Chondrocyte (in vitro differentiated cells): ENCODE results near the gene CFAP90. TPM values are rescaled to one million over a fixed set of nuclear protein-coding genes. Genes with fewer than 3 reads are reported as not detected.

Experiments
- DNase-seq: peaks from one replicate; pipeline ENCODE4 v3.0.0; 2021; ENCODE audit warnings: mixed read lengths, low spot score
- H3K27ac Mint-ChIP-seq: one replicate; pipeline ENCODE4 v1.8.0; 2021; ENCODE audit warnings: mild to moderate bottlenecking, moderate library complexity, mixed read lengths; ENCODE audit not compliant: unreplicated experiment
- H3K27me3 Mint-ChIP-seq: 2 replicates; pipeline ENCODE4 v1.8.0; 2021; ENCODE audit warnings: low read depth, mixed read lengths
- H3K36me3 Mint-ChIP-seq: 2 replicates; pipeline ENCODE4 v1.8.0; 2021; ENCODE audit warnings: low read depth, mixed read lengths
- H3K4me1 Mint-ChIP-seq: 2 replicates; pipeline ENCODE4 v1.8.0; 2021; ENCODE audit warnings: low read depth, mild to moderate bottlenecking, mixed read lengths
- H3K4me3 Mint-ChIP-seq: one replicate; pipeline ENCODE4 v1.8.0; 2021; ENCODE audit warnings: mild to moderate bottlenecking, moderate library complexity, mixed read lengths; ENCODE audit not compliant: unreplicated experiment
- H3K9me3 Mint-ChIP-seq: 2 replicates; pipeline ENCODE4 v1.8.0; 2021; ENCODE audit warnings: low read depth, mixed read lengths
- total RNA-seq: library from RNA; stranded (reverse); gene quantifications from 3 replicates; pipeline ENCODE4 v1.2.1, GENCODE V29; 2021
- TF ChIP-seq, protein P1 (sequence below): fragments of 200-600 bp; sonication (generic); IDR thresholded peaks from 2 replicates; pipeline ENCODE4 v1.5.0; 2021; ENCODE audit warnings: antibody characterized with exemption, mild to moderate bottlenecking, moderate library complexity

Gene CFAP90
- total RNA-seq, 1 donor from 2014 or later: 0.27 TPM

GRCh38 chr5:7878381-7878873, 27.5 kb upstream of the CFAP90 start:
- DNase-seq: no peak
- Mint-ChIP-seq H3K4me1 (peaks cover 16% of the 10 kb centered on the region), H3K27me3 (no peaks in the 10 kb centered on the region), H3K9me3 (no peaks in the 10 kb centered on the region), H3K27ac (no peak overlapping the region), H3K4me3 (no peak overlapping the region), H3K36me3 (peaks cover 37% of the 10 kb centered on the region)
- TF ChIP-seq, protein P1, sequence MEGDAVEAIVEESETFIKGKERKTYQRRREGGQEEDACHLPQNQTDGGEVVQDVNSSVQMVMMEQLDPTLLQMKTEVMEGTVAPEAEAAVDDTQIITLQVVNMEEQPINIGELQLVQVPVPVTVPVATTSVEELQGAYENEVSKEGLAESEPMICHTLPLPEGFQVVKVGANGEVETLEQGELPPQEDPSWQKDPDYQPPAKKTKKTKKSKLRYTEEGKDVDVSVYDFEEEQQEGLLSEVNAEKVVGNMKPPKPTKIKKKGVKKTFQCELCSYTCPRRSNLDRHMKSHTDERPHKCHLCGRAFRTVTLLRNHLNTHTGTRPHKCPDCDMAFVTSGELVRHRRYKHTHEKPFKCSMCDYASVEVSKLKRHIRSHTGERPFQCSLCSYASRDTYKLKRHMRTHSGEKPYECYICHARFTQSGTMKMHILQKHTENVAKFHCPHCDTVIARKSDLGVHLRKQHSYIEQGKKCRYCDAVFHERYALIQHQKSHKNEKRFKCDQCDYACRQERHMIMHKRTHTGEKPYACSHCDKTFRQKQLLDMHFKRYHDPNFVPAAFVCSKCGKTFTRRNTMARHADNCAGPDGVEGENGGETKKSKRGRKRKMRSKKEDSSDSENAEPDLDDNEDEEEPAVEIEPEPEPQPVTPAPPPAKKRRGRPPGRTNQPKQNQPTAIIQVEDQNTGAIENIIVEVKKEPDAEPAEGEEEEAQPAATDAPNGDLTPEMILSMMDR: no peak

- no peaks in the 10 kb centered on the region for H3K27me3 Mint-ChIP-seq
- no peak overlapping the region for H3K27ac Mint-ChIP-seq
- no peaks in the 10 kb centered on the region for H3K9me3 Mint-ChIP-seq
- peaks cover 36% of the 10 kb centered on the region for H3K36me3 Mint-ChIP-seq
- TF ChIP-seq, protein P1: no peak
- H3K4me1 Mint-ChIP-seq: peaks cover 18% of the 10 kb centered on the region
- H3K4me3 Mint-ChIP-seq: no peak overlapping the region
- DNase-seq: no peak
These were observed 26.9 kb upstream of the CFAP90 start for GRCh38 chr5:7877851-7878250.

GRCh38 chr5:7876867-7877266, 25.9 kb upstream of the CFAP90 start:
- no peak for DNase-seq
- H3K4me3 Mint-ChIP-seq: no peak overlapping the region
- TF ChIP-seq, protein P1: no peak

GRCh38 chr5:7875151-7875550, 24.2 kb upstream of the CFAP90 start:
- Mint-ChIP-seq H3K36me3 (peaks cover 25% of the 10 kb centered on the region), H3K27ac (no peak overlapping the region), H3K4me1 (peaks cover 35% of the 10 kb centered on the region), H3K4me3 (no peak overlapping the region), H3K9me3 (no peaks in the 10 kb centered on the region), H3K27me3 (no peaks in the 10 kb centered on the region)
- TF ChIP-seq, protein P1: no peak
- DNase-seq: no peak

More at GRCh38 chr5:7876867-7877266, 25.9 kb upstream of the CFAP90 start:
- no peaks in the 10 kb centered on the region for H3K27me3 Mint-ChIP-seq
- peaks cover 24% of the 10 kb centered on the region for H3K4me1 Mint-ChIP-seq
- peaks cover 33% of the 10 kb centered on the region for H3K36me3 Mint-ChIP-seq
- no peak overlapping the region for H3K27ac Mint-ChIP-seq
- no peaks in the 10 kb centered on the region for H3K9me3 Mint-ChIP-seq

DNA sequence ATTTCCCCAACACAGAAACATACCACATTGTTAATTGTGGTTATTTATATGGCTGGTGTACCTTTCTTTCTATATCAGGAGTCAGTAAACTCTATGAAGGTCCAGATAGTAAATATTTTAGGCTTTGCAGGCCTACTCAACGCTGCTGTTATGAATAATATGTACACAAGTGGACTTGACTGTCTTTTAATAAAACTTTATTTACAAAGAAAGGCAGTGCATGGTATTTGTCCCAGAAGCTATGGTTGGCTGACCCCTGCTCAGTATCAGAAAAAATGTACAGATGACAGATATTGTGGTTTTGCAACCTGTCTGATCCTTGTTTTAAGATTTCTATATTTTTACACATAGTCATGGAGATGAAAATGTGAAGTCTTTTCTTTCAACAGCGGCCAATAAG, 23.7 kb upstream of the CFAP90 start:
- peaks cover 40% of the 10 kb centered on the region for H3K4me1 Mint-ChIP-seq
- H3K36me3 Mint-ChIP-seq: peaks cover 23% of the 10 kb centered on the region
- no peaks in the 10 kb centered on the region for H3K9me3 Mint-ChIP-seq
- H3K27me3 Mint-ChIP-seq: no peaks in the 10 kb centered on the region
- H3K4me3 Mint-ChIP-seq: no peak overlapping the region
- DNase-seq: no peak
- H3K27ac Mint-ChIP-seq: no peak overlapping the region
- TF ChIP-seq, protein P1: no peak
